WTC11 (cell line): ENCODE results near the gene SLC37A3. TPM values are rescaled to one million over a fixed set of nuclear protein-coding genes. Genes with fewer than 3 reads are reported as not detected.
"Not testable (repeated sequence)": the region's sequence is repeated elsewhere in the genome, so short reads cannot be mapped to it uniquely, and the experiment has no call there.

Experiments
- ATAC-seq: fragments of 200-7000 bp; cut with Tn5 transposase; 2 replicates; pipeline ENCODE4 v1.10.0; 2021; ENCODE audit warnings: mild to moderate bottlenecking, moderate library complexity
- CTCF ChIA-PET: fragments of 300-600 bp; sonication (Branson Sonifier 250); formaldehyde crosslinking; loops from one replicate; lab custom pipeline; 2021; ENCODE audit warnings: antibody characterized with exemption; lab: Charles Lee
- POLR2A ChIA-PET: fragments of 350-600 bp; sonication (Branson Sonifier 250); formaldehyde crosslinking; loops from one replicate; lab custom pipeline; 2021; ENCODE audit warnings: antibody characterized with exemption; lab: Charles Lee
- DNase-seq: peaks from one replicate; pipeline ENCODE4 v3.0.0; 2021; ENCODE audit warnings: low spot score
- H3K27ac Mint-ChIP-seq: 2 replicates; pipeline ENCODE4 v1.8.0; 2021; ENCODE audit warnings: mixed read lengths
- H3K27me3 Mint-ChIP-seq: 2 replicates; pipeline ENCODE4 v1.8.0; 2021; ENCODE audit warnings: low read depth, mild to moderate bottlenecking, moderate library complexity, mixed read lengths
- H3K36me3 Mint-ChIP-seq: 2 replicates; pipeline ENCODE4 v1.8.0; 2021; ENCODE audit warnings: mixed read lengths
- H3K4me1 Mint-ChIP-seq: 2 replicates; pipeline ENCODE4 v1.8.0; 2022; ENCODE audit warnings: mixed read lengths
- H3K4me3 Mint-ChIP-seq: 2 replicates; pipeline ENCODE4 v1.8.0; 2021; ENCODE audit warnings: mild to moderate bottlenecking, moderate library complexity, mixed read lengths
- H3K9me3 Mint-ChIP-seq: 2 replicates; pipeline ENCODE4 v1.8.0; 2021; ENCODE audit warnings: mixed read lengths
- ATF1 ChIP-seq: sonication (generic); formaldehyde crosslinking; IDR thresholded peaks from 2 replicates; pipeline ENCODE4 v1.8.1; 2023; ENCODE audit warnings: mild to moderate bottlenecking, moderate library complexity, missing genetic modification reagents
- ETV6 ChIP-seq: sonication (generic); formaldehyde crosslinking; IDR thresholded peaks from 2 replicates; pipeline ENCODE4 v1.8.1; 2022; ENCODE audit warnings: mild to moderate bottlenecking, missing genetic modification reagents
- FOXK1 ChIP-seq: sonication (generic); formaldehyde crosslinking; IDR thresholded peaks from 2 replicates; pipeline ENCODE4 v1.8.0; 2022; ENCODE audit warnings: mild to moderate bottlenecking, moderate library complexity, missing genetic modification reagents
- IRF2 ChIP-seq: sonication (generic); formaldehyde crosslinking; IDR thresholded peaks from 2 replicates; pipeline ENCODE4 v1.8.0; 2022; ENCODE audit warnings: low read depth, missing genetic modification reagents, borderline replicate concordance
- KAT7 ChIP-seq: sonication (generic); formaldehyde crosslinking; IDR thresholded peaks from 2 replicates; pipeline ENCODE4 v1.8.1; 2023; ENCODE audit warnings: missing genetic modification reagents, mild to moderate bottlenecking, borderline replicate concordance
- NR2C2 ChIP-seq: sonication (generic); formaldehyde crosslinking; IDR thresholded peaks from 2 replicates; pipeline ENCODE4 v1.8.0; 2022; ENCODE audit warnings: mild to moderate bottlenecking, missing genetic modification reagents
- PRRX2 ChIP-seq: fragments of 250-450 bp; sonication (Bioruptor Pico); IDR thresholded peaks from 2 replicates; pipeline ENCODE4 v1.8.0; 2021; ENCODE audit warnings: mild to moderate bottlenecking
- TEAD4 ChIP-seq: sonication (generic); formaldehyde crosslinking; IDR thresholded peaks from 2 replicates; pipeline ENCODE4 v1.8.0; 2022; ENCODE audit warnings: mild to moderate bottlenecking, missing genetic modification reagents
- total RNA-seq: library from RNA; stranded (reverse); gene quantifications from 3 replicates; pipeline ENCODE4 v1.2.3, GENCODE V29; 2021
- TF ChIP-seq, protein P1 (sequence below): fragments of 250-450 bp; sonication (Bioruptor Pico); IDR thresholded peaks from 2 replicates; pipeline ENCODE4 v1.9.0; 2021; ENCODE audit warnings: mild to moderate bottlenecking
- TF ChIP-seq, protein P2 (sequence below): sonication (generic); formaldehyde crosslinking; IDR thresholded peaks from 2 replicates; pipeline ENCODE4 v1.8.1; 2022; ENCODE audit warnings: mild to moderate bottlenecking, moderate library complexity, missing genetic modification reagents
- TF ChIP-seq, protein P3 (sequence below): fragments of 200-600 bp; IDR thresholded peaks from 2 replicates; pipeline ENCODE4 v1.8.0; 2022; ENCODE audit warnings: antibody characterized with exemption
- TF ChIP-seq, protein P4 (sequence below): fragments of 250-450 bp; sonication (Bioruptor Pico); IDR thresholded peaks from 2 replicates; pipeline ENCODE4 v1.9.0; 2021; ENCODE audit warnings: mild to moderate bottlenecking, borderline replicate concordance
- TF ChIP-seq, protein P5 (sequence below): sonication (generic); formaldehyde crosslinking; IDR thresholded peaks from 2 replicates; pipeline ENCODE4 v1.8.0; 2022; ENCODE audit warnings: mild to moderate bottlenecking, missing genetic modification reagents
- TF ChIP-seq, protein P6 (sequence below): fragments of 250-450 bp; sonication (Bioruptor Pico); IDR thresholded peaks from 2 replicates; pipeline ENCODE4 v2.1.2; 2022; ENCODE audit warnings: mild to moderate bottlenecking, moderate library complexity
- TF ChIP-seq, protein P7 (sequence below): sonication (generic); formaldehyde crosslinking; IDR thresholded peaks from 2 replicates; pipeline ENCODE4 v1.8.1; 2022; ENCODE audit warnings: missing genetic modification reagents, borderline replicate concordance

Gene SLC37A3
- total RNA-seq, 1 experiment from 2014 or later, result 54.8 TPM

DNA sequence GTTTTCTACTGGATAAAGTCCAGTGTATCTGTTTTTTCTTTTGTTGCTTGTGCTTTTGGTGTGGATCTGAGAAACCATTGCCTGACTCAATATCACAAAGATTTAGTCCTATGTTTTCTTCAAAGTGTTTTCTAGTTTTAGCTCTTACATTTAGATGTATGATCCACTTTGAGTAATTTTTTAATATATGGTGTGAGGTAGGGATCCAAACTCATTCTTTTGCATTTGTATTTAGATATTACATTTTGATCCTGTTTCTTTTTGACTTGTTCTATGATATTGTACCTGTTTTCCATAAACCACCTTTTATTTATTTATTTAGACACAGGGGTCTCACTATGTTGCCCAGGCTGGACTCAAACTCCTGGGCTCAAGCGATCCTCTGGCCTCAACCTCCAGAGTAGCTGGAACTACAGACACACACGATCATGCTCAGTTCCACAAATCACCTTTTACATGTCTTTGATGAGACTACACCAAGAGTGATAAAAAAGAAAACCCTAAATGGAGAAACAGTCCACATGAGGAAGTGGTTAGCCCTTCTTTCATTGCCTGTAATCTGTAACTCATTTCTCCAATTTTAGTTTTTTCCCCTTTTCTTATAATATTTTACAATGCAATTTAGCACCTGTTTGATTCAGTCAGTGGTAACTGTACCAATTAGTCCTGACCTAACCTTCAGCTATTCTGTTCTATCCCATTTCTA is 86.0 kb downstream of the SLC37A3 start (continued):
- TF ChIP-seq, protein P1, sequence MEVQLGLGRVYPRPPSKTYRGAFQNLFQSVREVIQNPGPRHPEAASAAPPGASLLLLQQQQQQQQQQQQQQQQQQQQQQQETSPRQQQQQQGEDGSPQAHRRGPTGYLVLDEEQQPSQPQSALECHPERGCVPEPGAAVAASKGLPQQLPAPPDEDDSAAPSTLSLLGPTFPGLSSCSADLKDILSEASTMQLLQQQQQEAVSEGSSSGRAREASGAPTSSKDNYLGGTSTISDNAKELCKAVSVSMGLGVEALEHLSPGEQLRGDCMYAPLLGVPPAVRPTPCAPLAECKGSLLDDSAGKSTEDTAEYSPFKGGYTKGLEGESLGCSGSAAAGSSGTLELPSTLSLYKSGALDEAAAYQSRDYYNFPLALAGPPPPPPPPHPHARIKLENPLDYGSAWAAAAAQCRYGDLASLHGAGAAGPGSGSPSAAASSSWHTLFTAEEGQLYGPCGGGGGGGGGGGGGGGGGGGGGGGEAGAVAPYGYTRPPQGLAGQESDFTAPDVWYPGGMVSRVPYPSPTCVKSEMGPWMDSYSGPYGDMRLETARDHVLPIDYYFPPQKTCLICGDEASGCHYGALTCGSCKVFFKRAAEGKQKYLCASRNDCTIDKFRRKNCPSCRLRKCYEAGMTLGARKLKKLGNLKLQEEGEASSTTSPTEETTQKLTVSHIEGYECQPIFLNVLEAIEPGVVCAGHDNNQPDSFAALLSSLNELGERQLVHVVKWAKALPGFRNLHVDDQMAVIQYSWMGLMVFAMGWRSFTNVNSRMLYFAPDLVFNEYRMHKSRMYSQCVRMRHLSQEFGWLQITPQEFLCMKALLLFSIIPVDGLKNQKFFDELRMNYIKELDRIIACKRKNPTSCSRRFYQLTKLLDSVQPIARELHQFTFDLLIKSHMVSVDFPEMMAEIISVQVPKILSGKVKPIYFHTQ (CRISPR knock-in tag), result no peak
- TF ChIP-seq KAT7 (no peak), ATF1 (no peak)
- TF ChIP-seq, protein P2, sequence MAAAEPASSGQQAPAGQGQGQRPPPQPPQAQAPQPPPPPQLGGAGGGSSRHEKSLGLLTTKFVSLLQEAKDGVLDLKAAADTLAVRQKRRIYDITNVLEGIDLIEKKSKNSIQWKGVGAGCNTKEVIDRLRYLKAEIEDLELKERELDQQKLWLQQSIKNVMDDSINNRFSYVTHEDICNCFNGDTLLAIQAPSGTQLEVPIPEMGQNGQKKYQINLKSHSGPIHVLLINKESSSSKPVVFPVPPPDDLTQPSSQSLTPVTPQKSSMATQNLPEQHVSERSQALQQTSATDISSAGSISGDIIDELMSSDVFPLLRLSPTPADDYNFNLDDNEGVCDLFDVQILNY (CRISPR knock-in tag), result no peak
- TF ChIP-seq, protein P3, sequence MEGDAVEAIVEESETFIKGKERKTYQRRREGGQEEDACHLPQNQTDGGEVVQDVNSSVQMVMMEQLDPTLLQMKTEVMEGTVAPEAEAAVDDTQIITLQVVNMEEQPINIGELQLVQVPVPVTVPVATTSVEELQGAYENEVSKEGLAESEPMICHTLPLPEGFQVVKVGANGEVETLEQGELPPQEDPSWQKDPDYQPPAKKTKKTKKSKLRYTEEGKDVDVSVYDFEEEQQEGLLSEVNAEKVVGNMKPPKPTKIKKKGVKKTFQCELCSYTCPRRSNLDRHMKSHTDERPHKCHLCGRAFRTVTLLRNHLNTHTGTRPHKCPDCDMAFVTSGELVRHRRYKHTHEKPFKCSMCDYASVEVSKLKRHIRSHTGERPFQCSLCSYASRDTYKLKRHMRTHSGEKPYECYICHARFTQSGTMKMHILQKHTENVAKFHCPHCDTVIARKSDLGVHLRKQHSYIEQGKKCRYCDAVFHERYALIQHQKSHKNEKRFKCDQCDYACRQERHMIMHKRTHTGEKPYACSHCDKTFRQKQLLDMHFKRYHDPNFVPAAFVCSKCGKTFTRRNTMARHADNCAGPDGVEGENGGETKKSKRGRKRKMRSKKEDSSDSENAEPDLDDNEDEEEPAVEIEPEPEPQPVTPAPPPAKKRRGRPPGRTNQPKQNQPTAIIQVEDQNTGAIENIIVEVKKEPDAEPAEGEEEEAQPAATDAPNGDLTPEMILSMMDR, result no peak
- TF ChIP-seq, all 79 proteins: peak for 0

DNA sequence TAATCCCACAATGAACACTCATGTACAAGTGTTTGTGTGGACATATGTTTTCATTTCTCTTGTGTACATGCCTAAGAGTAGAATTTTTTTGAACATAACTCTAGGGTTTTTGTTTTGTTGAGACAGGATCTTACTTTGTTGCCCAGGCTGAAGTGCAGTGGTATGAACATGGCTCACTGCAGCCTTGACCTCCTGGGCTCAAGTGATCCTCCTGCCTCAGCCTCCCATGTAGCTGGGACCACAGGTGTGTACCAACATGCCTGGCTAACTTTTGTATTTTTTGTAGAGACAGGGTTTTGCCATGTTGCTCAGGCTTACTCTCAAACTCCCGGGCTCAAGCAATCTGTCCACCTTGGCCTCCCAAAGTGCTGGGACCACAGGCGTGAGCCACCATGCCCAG is 87.2 kb downstream of the SLC37A3 start:
- H3K27ac Mint-ChIP-seq, H3K4me3 Mint-ChIP-seq, DNase-seq, H3K27me3 Mint-ChIP-seq, H3K4me1 Mint-ChIP-seq, POLR2A ChIA-PET, CTCF ChIA-PET, ATAC-seq: not testable (repeated sequence)
- peaks cover 18% of the 10 kb centered on the region for H3K36me3 Mint-ChIP-seq
- peaks cover 18% of the 10 kb centered on the region for H3K9me3 Mint-ChIP-seq

DNA sequence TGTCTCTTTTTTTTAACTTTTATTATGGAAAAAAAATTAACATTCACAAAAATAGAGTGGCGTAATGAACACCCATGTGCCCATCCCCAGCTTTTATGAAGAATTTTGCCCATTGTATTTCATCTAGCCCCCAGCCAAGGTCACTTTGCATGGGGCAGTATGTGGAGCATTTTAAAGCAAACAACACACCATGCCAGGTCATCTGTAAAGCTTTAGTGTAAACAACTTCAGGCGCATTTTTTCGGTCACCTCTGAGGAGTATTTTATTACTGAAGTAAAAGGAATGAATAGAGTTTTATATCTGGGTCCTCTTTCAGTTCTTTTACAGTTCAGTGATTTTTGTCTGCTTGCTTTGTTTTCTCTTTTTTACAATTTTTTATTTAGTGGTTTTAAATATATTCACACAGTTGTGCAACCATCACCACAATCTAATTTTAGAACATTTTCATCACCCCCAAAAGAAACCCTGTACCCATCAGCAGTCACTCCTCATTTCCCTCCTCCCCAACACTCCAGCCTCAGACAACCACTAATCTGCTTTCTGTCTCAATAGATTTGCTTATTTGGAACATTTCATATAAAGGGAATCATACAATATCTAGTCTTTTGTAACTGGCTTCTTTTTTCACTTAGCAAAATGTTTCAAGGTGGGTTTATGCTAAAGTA is 87.9 kb downstream of the SLC37A3 start:
- Mint-ChIP-seq H3K4me1 (peaks cover 6% of the 10 kb centered on the region; the same call in 1 of the 2 replicates), H3K27ac (no peak overlapping the region; the same call in 1 of the 2 replicates), H3K36me3 (peaks cover 18% of the 10 kb centered on the region), H3K4me3 (no peak overlapping the region), H3K9me3 (peaks cover 18% of the 10 kb centered on the region), H3K27me3 (no peaks in the 10 kb centered on the region)
- CTCF ChIA-PET, result no interaction called here
- POLR2A ChIA-PET, result no interaction called here
- DNase-seq (no peak), ATAC-seq (no peak)
- TF ChIP-seq, protein P4, sequence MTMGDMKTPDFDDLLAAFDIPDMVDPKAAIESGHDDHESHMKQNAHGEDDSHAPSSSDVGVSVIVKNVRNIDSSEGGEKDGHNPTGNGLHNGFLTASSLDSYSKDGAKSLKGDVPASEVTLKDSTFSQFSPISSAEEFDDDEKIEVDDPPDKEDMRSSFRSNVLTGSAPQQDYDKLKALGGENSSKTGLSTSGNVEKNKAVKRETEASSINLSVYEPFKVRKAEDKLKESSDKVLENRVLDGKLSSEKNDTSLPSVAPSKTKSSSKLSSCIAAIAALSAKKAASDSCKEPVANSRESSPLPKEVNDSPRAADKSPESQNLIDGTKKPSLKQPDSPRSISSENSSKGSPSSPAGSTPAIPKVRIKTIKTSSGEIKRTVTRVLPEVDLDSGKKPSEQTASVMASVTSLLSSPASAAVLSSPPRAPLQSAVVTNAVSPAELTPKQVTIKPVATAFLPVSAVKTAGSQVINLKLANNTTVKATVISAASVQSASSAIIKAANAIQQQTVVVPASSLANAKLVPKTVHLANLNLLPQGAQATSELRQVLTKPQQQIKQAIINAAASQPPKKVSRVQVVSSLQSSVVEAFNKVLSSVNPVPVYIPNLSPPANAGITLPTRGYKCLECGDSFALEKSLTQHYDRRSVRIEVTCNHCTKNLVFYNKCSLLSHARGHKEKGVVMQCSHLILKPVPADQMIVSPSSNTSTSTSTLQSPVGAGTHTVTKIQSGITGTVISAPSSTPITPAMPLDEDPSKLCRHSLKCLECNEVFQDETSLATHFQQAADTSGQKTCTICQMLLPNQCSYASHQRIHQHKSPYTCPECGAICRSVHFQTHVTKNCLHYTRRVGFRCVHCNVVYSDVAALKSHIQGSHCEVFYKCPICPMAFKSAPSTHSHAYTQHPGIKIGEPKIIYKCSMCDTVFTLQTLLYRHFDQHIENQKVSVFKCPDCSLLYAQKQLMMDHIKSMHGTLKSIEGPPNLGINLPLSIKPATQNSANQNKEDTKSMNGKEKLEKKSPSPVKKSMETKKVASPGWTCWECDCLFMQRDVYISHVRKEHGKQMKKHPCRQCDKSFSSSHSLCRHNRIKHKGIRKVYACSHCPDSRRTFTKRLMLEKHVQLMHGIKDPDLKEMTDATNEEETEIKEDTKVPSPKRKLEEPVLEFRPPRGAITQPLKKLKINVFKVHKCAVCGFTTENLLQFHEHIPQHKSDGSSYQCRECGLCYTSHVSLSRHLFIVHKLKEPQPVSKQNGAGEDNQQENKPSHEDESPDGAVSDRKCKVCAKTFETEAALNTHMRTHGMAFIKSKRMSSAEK (CRISPR knock-in tag), result no peak
- no peak for TF ChIP-seq NR2C2 (CRISPR knock-in tag)
- no peak for TF ChIP-seq ETV6 (CRISPR knock-in tag)
- no peak for TF ChIP-seq FOXK1 (CRISPR knock-in tag)
- TF ChIP-seq, protein P5, sequence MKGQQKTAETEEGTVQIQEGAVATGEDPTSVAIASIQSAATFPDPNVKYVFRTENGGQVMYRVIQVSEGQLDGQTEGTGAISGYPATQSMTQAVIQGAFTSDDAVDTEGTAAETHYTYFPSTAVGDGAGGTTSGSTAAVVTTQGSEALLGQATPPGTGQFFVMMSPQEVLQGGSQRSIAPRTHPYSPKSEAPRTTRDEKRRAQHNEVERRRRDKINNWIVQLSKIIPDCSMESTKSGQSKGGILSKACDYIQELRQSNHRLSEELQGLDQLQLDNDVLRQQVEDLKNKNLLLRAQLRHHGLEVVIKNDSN (CRISPR knock-in tag), result no peak
- TF ChIP-seq, protein P6, sequence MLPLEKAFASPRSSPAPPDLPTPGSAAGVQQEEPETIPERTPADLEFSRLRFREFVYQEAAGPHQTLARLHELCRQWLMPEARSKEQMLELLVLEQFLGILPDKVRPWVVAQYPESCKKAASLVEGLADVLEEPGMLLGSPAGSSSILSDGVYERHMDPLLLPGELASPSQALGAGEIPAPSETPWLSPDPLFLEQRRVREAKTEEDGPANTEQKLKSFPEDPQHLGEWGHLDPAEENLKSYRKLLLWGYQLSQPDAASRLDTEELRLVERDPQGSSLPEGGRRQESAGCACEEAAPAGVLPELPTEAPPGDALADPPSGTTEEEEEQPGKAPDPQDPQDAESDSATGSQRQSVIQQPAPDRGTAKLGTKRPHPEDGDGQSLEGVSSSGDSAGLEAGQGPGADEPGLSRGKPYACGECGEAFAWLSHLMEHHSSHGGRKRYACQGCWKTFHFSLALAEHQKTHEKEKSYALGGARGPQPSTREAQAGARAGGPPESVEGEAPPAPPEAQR (CRISPR knock-in tag), result no peak
- TF ChIP-seq, protein P7, sequence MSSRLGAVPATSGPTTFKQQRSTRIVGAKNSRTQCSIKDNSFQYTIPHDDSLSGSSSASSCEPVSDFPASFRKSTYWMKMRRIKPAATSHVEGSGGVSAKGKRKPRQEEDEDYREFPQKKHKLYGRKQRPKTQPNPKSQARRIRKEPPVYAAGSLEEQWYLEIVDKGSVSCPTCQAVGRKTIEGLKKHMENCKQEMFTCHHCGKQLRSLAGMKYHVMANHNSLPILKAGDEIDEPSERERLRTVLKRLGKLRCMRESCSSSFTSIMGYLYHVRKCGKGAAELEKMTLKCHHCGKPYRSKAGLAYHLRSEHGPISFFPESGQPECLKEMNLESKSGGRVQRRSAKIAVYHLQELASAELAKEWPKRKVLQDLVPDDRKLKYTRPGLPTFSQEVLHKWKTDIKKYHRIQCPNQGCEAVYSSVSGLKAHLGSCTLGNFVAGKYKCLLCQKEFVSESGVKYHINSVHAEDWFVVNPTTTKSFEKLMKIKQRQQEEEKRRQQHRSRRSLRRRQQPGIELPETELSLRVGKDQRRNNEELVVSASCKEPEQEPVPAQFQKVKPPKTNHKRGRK (CRISPR knock-in tag), result no peak
- no peak for TF ChIP-seq IRF2 (CRISPR knock-in tag)
- no peak for TF ChIP-seq TEAD4
- TF ChIP-seq PRRX2, result no peak
